Uterus (tissue), 4 donors: ENCODE data around the gene HCST. TPM values are rescaled to one million over a fixed set of nuclear protein-coding genes. Genes with fewer than 3 reads are reported as not detected.

Source experiments
- DNase-seq, 2 donors: peaks; one replicate each; pipeline ENCODE4 v3.0.0-alpha.2; 2019 to 2020
- H3K27ac ChIP-seq, 2 donors: fragments of 200-600 bp; sonication (generic); 1 replicate in 1 of 2; 2 replicates in 1 of 2; pipeline ENCODE4 v1.5.1; 2016 to 2018
- H3K27me3 ChIP-seq, 2 donors: fragments of 200-600 bp; sonication (generic); one replicate each; pipeline ENCODE4 v1.5.1; 2018 to 2019; ENCODE audit warnings: control low read depth in 1 of 2
- H3K36me3 ChIP-seq, 2 donors: fragments of 200-600 bp; sonication (generic); one replicate each; pipeline ENCODE4 v1.5.1; 2019; ENCODE audit warnings: control low read depth in 1 of 2
- H3K4me1 ChIP-seq, 2 donors: fragments of 200-600 bp; sonication (generic); one replicate each; pipeline ENCODE4 v1.5.1; 2018 to 2019; ENCODE audit warnings: control low read depth in 1 of 2
- H3K4me3 ChIP-seq, 2 donors: fragments of 200-600 bp; sonication (generic); 1 replicate in 1 of 2; 2 replicates in 1 of 2; pipeline ENCODE4 v1.5.1; 2018 to 2019; ENCODE audit warnings: mild to moderate bottlenecking in 1 of 2
- H3K9me3 ChIP-seq, 2 donors: fragments of 200-600 bp; sonication (generic); one replicate each; pipeline ENCODE4 v1.5.1; 2019; ENCODE audit warnings: control low read depth in 1 of 2
- POLR2A ChIP-seq, 2 donors: fragments of 450-650 bp; IDR thresholded peaks; one replicate each; pipeline ENCODE4 v1.6.1; 2016; ENCODE audit warnings: antibody characterized with exemption in 2 of 2, mild to moderate bottlenecking in 1 of 2, moderate library complexity in 1 of 2
- intact Hi-C: fragments of 100-400 bp; cut with DNase I; formaldehyde crosslinking; loops from one replicate; pipeline ENCODE4 v1.15.1; 2023; ENCODE audit warnings: low total_unique reads
- total RNA-seq, 4 donors: library from RNA; depleted of rRNA in 3 of 4; stranded (reverse); fragments of >200 nt in 3 of 4; gene quantifications; one replicate each; pipeline versions ENCODE4 v1.1.0 to v1.2.4, GENCODE V29; 2014 to 2023
- TF ChIP-seq, protein P1 (sequence below), 4 experiments: fragments of 200-600 bp in 2 of 4; fragments of 450-650 bp in 2 of 4; sonication (generic) in 2 of 4; IDR thresholded peaks; one replicate each; pipeline ENCODE4 v1.5.1; 2016 to 2019; ENCODE audit warnings: antibody characterized with exemption in 4 of 4, mild to moderate bottlenecking in 2 of 4, moderate library complexity in 1 of 4
- donor health status: DM: yes; HTN: yes; CAD: no.

The HCST gene
- total RNA-seq, 4 donors from 2014 or later, result 1.6 to 47.1 (median 4.5) TPM; not detected in 1

DNA sequence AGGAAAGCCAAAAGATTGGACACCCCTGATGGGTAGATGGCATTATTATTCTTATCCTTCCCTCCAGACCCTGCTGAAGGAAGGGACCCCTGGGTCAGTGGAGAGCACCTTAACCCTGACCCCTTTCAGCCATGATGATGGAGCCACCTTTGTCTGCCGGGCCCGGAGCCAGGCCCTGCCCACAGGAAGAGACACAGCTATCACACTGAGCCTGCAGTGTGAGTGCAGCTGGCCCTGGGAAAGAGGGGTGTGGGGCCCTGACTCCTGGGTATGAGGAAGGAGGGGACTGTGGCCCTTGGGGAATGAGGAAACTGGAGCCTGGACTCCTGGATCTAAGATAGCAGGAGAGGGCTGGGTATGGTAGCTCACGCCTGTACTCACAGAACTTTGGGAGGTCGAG is 42.9 kb upstream of the HCST start:
- H3K9me3 ChIP-seq, result no peaks in the 10 kb centered on the region
- TF ChIP-seq, protein P1, sequence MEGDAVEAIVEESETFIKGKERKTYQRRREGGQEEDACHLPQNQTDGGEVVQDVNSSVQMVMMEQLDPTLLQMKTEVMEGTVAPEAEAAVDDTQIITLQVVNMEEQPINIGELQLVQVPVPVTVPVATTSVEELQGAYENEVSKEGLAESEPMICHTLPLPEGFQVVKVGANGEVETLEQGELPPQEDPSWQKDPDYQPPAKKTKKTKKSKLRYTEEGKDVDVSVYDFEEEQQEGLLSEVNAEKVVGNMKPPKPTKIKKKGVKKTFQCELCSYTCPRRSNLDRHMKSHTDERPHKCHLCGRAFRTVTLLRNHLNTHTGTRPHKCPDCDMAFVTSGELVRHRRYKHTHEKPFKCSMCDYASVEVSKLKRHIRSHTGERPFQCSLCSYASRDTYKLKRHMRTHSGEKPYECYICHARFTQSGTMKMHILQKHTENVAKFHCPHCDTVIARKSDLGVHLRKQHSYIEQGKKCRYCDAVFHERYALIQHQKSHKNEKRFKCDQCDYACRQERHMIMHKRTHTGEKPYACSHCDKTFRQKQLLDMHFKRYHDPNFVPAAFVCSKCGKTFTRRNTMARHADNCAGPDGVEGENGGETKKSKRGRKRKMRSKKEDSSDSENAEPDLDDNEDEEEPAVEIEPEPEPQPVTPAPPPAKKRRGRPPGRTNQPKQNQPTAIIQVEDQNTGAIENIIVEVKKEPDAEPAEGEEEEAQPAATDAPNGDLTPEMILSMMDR (IDR thresholded peaks at IDR 0.05), result no peak
- no peak for TF ChIP-seq POLR2A (IDR thresholded peaks at IDR 0.05)
- no peak for DNase-seq
- intact Hi-C loops, result no loop called here
- H3K27ac ChIP-seq, result no peak overlapping the region
- H3K4me1 ChIP-seq, result no peaks in the 10 kb centered on the region
- no peak overlapping the region for H3K4me3 ChIP-seq
- H3K27me3 ChIP-seq, result peaks cover 10 to 16% of the 10 kb centered on the region in 2 donors
- no peaks in the 10 kb centered on the region for H3K36me3 ChIP-seq

DNA sequence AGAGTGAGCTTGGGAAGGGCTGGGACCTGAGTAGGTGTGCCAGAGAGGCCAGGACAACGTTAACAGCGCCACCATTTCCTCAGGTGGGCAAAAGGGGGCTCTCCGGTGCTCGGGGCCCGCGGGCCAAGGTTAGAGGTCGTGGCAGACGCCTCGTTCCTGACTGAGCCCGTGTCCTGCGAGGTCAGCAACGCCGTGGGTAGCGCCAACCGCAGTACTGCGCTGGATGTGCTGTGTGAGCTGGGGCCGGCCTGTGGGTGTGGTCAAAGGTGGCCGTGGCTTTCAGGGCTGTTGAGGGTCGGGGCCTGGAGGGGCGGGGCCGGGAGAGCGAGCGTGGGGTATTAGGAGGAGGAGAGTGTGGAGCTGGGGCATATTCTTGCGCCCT is 41.9 kb upstream of the HCST start:
- DNase-seq, result no peak
- peaks cover 8 to 10% of the 10 kb centered on the region in 2 donors for H3K27me3 ChIP-seq
- no peaks in the 10 kb centered on the region for H3K36me3 ChIP-seq
- H3K4me3 ChIP-seq, result no peak overlapping the region
- no peaks in the 10 kb centered on the region for H3K4me1 ChIP-seq
- no peak overlapping the region for H3K27ac ChIP-seq
- TF ChIP-seq POLR2A (IDR thresholded peaks at IDR 0.05), result no peak
- TF ChIP-seq, protein P1 (IDR thresholded peaks at IDR 0.05), result no peak
- intact Hi-C loops, result no loop called here
- no peaks in the 10 kb centered on the region for H3K9me3 ChIP-seq

DNA sequence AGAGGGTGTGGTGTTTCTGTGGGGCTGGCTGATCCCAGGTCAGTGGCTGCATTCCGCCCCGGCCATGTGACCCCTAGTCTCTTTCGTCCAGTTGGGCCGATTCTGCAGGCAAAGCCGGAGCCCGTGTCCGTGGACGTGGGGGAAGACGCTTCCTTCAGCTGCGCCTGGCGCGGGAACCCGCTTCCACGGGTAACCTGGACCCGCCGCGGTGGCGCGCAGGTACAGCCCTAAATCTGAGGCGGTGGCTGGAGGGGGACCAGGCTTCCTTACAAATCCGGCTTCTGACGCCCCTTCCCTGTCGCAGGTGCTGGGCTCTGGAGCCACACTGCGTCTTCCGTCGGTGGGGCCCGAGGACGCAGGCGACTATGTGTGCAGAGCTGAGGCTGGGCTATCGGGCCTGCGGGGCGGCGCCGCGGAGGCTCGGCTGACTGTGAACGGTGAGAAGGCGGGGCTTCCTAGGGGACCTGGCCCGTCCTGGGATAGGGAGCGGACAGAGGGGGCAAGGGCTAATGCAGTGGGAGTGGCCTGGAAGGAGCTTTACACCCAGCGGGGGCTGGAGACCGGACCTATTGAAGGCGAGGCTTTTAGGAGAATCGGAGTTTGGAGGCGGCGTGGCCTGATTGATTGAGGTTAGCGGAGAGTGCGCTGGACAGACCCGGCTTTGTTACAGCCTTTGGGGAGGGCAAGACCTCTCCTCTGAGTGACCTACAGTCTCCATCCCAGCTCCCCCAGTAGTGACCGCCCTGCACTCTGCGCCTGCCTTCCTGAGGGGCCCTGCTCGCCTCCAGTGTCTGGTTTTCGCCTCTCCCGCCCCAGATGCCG is 41.3 kb upstream of the HCST start:
- no peak for DNase-seq
- intact Hi-C loops, result no loop called here
- Histone ChIP-seq H3K9me3 (no peaks in the 10 kb centered on the region), H3K27me3 (peaks cover 2 to 7% of the 10 kb centered on the region in 2 donors), H3K36me3 (no peaks in the 10 kb centered on the region), H3K4me3 (no peak overlapping the region), H3K4me1 (no peaks in the 10 kb centered on the region), H3K27ac (no peak overlapping the region)
- TF ChIP-seq, protein P1 (IDR thresholded peaks at IDR 0.05), result no peak
- no peak for TF ChIP-seq POLR2A (IDR thresholded peaks at IDR 0.05)

DNA sequence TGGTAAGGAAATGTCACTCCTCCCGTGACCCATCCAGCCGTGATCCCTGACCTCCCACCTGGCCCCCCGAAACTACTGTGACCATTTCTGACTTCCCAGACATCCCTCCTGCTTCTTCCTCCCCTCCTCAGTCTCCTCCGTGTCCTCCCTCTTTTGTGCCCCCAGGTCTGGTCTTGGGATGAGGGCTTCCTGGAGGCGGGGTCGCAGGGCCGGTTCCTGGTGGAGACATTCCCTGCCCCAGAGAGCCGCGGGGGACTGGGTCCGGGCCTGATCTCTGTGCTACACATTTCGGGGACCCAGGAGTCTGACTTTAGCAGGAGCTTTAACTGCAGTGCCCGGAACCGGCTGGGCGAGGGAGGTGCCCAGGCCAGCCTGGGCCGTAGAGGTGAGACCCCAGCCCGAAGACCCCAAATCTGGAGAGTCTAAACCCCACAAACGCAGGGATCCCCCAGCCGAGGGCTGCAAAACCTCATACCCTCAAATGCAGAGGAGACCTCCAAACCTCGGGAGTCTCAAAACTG is 40.6 kb upstream of the HCST start:
- Histone ChIP-seq H3K36me3 (no peaks in the 10 kb centered on the region), H3K4me3 (no peak overlapping the region), H3K4me1 (no peaks in the 10 kb centered on the region), H3K9me3 (no peaks in the 10 kb centered on the region), H3K27me3 (peaks cover 0 to under 1% of the 10 kb centered on the region in 2 donors), H3K27ac (no peak overlapping the region)
- intact Hi-C loops, result no loop called here
- no peak for DNase-seq
- TF ChIP-seq POLR2A (IDR thresholded peaks at IDR 0.05), result no peak
- TF ChIP-seq, protein P1 (IDR thresholded peaks at IDR 0.05), result no peak

DNA sequence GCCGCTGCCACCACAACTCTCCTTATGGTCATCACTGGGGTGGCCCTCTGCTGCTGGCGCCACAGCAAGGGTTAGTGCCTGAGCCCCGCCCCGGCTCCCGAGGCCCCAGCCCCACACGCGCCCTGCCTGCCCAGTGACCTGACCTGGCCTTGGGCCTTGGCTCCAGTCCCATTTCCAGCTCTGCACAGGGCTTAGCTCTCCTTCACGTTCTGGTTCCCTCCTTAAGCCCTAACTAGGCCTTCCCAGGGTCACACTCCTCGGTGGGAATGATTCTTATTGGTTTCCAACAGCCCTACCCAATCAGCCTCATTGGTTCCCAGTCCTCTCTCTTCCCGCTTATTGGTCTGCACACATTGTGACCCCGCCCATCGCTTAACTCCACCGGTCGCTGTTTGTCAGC is 39.8 kb upstream of the HCST start:
- Histone ChIP-seq H3K27ac (no peak overlapping the region), H3K9me3 (no peaks in the 10 kb centered on the region), H3K27me3 (no peaks in the 10 kb centered on the region), H3K36me3 (no peaks in the 10 kb centered on the region), H3K4me3 (no peak overlapping the region), H3K4me1 (no peaks in the 10 kb centered on the region)
- TF ChIP-seq POLR2A (IDR thresholded peaks at IDR 0.05), result no peak
- TF ChIP-seq, protein P1 (IDR thresholded peaks at IDR 0.05), result no peak
- intact Hi-C loops, result no loop called here
- no peak for DNase-seq
